A549 (cell line): ENCODE data around the gene ATG4D. TPM values are rescaled to one million over a fixed set of nuclear protein-coding genes. Genes with fewer than 3 reads are reported as not detected.

Experiments used
- ATAC-seq, 2 experiments: fragments of 200-7000 bp in 1 of 2; fragments of >200 bp in 1 of 2; cut with Nextera tagmentation in 1 of 2; cut with Tn5 transposase in 1 of 2; 3 replicates each; pipeline versions ENCODE4 v1.8.0 to v1.9.1; 2018 to 2020; ENCODE audit warnings: mild to moderate bottlenecking in 1 of 2, moderate library complexity in 1 of 2
- CTCF ChIA-PET: fragments of 300-600 bp; sonication (Branson Sonifier 250); formaldehyde crosslinking; extraction: SDS; loops from one replicate; lab custom pipeline; 2021; ENCODE audit warnings: antibody characterized with exemption, inconsistent platforms; lab: Yijun Ruan, JAX
- POLR2A ChIA-PET: fragments of 350-600 bp; formaldehyde crosslinking; extraction: SDS; loops from one replicate; lab custom pipeline; 2021; ENCODE audit warnings: antibody characterized with exemption, inconsistent platforms; lab: Yijun Ruan, JAX
- DNase-seq, 2 experiments: peaks; one replicate each; pipeline versions ENCODE4 v3.0.0 to v3.0.0-alpha.2; 2011 to 2016; ENCODE audit warnings: low read depth in 1 of 2, low spot score in 1 of 2
- FAIRE-seq: peaks from 2 replicates; lab custom pipeline; 2011; peaks lifted over from hg19 to GRCh38; lab: Jason Lieb, UNC
- H3K27ac ChIP-seq, 2 experiments: fragments of >200 bp; sonication (Bioruptor Twin); formaldehyde crosslinking; 3 replicates each; pipeline ENCODE4 v1.5.1; 2016 to 2017
- H3K4me1 ChIP-seq: fragments of >200 bp; sonication (Bioruptor Twin); formaldehyde crosslinking; 3 replicates; pipeline ENCODE4 v1.6.1; 2016
- H3K4me2 ChIP-seq: fragments of >200 bp; sonication (Bioruptor Twin); formaldehyde crosslinking; 3 replicates; pipeline ENCODE4 v1.6.1; 2016
- H3K4me3 ChIP-seq: fragments of >200 bp; sonication (Bioruptor Twin); formaldehyde crosslinking; 3 replicates; pipeline ENCODE4 v1.5.1; 2016
- H3K9me3 ChIP-seq: fragments of >200 bp; sonication (Bioruptor Twin); formaldehyde crosslinking; 3 replicates; pipeline ENCODE4 v1.6.1; 2016
- EHF ChIP-seq: fragments of 250-450 bp; sonication (Bioruptor Pico); IDR thresholded peaks from 2 replicates; pipeline ENCODE4 v1.5.0; 2020; ENCODE audit warnings: mild to moderate bottlenecking
- ESRRA ChIP-seq: fragments of 150-350 bp; IDR thresholded peaks from 2 replicates; pipeline ENCODE4 v1.6.1; 2014; ENCODE audit warnings: mild to moderate bottlenecking, low read length, borderline replicate concordance
- FOSB ChIP-seq: fragments of 250-450 bp; sonication (Bioruptor Pico); IDR thresholded peaks from 2 replicates; pipeline ENCODE4 v1.5.0; 2020; ENCODE audit warnings: mild to moderate bottlenecking, moderate library complexity
- HDAC2 ChIP-seq: fragments of 200-600 bp; sonication (generic); IDR thresholded peaks from 2 replicates; pipeline ENCODE4 v1.6.1; 2016
- HOXB13 ChIP-seq: fragments of 250-450 bp; sonication (Bioruptor Pico); IDR thresholded peaks from 2 replicates; pipeline ENCODE4 v1.5.0; 2020; ENCODE audit warnings: low read depth, mild to moderate bottlenecking, moderate library complexity
- KDM1A ChIP-seq: fragments of 200-600 bp; sonication (generic); IDR thresholded peaks from 2 replicates; pipeline ENCODE4 v1.6.1; 2016; ENCODE audit warnings: low read depth, mild to moderate bottlenecking
- MAFK ChIP-seq: fragments of 450-650 bp; IDR thresholded peaks from 2 replicates; pipeline ENCODE4 v1.6.1; 2014; ENCODE audit not compliant: partially characterized antibody
- PHF8 ChIP-seq: fragments of 200-600 bp; sonication (generic); IDR thresholded peaks from 2 replicates; pipeline ENCODE4 v1.6.1; 2016; ENCODE audit warnings: low read depth, mild to moderate bottlenecking, antibody characterized with exemption, moderate library complexity, borderline replicate concordance
- POLR2AphosphoS2 ChIP-seq: conservative IDR thresholded peaks from 2 replicates; pipeline ENCODE4 v1.6.1; 2012; ENCODE audit warnings: low read length, improper control_type of control experiment, inconsistent platforms
- RAD21 ChIP-seq, 2 experiments: fragments of >200 bp in 1 of 2; sonication (Bioruptor Twin) in 1 of 2; formaldehyde crosslinking in 1 of 2; IDR thresholded peaks in 1 of 2; conservative IDR thresholded peaks in 1 of 2; 2 replicates in 1 of 2; 3 replicates in 1 of 2; pipeline ENCODE4 v1.6.1; 2012 to 2018; ENCODE audit warnings: inconsistent platforms in 1 of 2
- RCOR1 ChIP-seq: fragments of 150-350 bp; IDR thresholded peaks from 2 replicates; pipeline ENCODE4 v1.6.1; 2014; ENCODE audit warnings: antibody characterized with exemption, low read length, low read depth
- RFX5 ChIP-seq: fragments of 450-650 bp; IDR thresholded peaks from 2 replicates; pipeline ENCODE4 v1.7.1; 2014; ENCODE audit warnings: antibody characterized with exemption, mild to moderate bottlenecking, moderate library complexity
- RNF2 ChIP-seq: fragments of 200-600 bp; sonication (generic); IDR thresholded peaks from 2 replicates; pipeline ENCODE4 v1.6.1; 2016; ENCODE audit warnings: low read depth, mild to moderate bottlenecking, antibody characterized with exemption, moderate library complexity, borderline replicate concordance
- SREBF2 ChIP-seq: fragments of 450-650 bp; IDR thresholded peaks from 2 replicates; pipeline ENCODE4 v1.6.1; 2014; ENCODE audit warnings: mild to moderate bottlenecking, moderate library complexity
- ZC3H11A ChIP-seq: fragments of 450-650 bp; IDR thresholded peaks from 2 replicates; pipeline ENCODE4 v1.6.1; 2014; ENCODE audit warnings: antibody characterized with exemption, mild to moderate bottlenecking
- ZSCAN20 ChIP-seq: fragments of 250-450 bp; sonication (Bioruptor Pico); IDR thresholded peaks from 2 replicates; pipeline ENCODE4 v1.8.0; 2022; ENCODE audit warnings: mild to moderate bottlenecking, moderate library complexity
- WGBS: methylation state at CpG from one replicate; pipeline ENCODE4 v1.1.6; 2017; ENCODE audit errors: missing lambda C conversion rate; 5-methylcytosine and 5-hydroxymethylcytosine counted together
- polyA plus RNA-seq, 4 experiments: library from polyadenylated mRNA; depleted of rRNA in 3 of 4; stranded (reverse); fragments of >200 nt; fragmentation: RNase III in 1 of 4; extraction: RNeasy Plus Mini Kit Qiagen cat#74134 plus additional on column Dnase treatment in 1 of 4; gene quantifications; 2 replicates in 3 of 4; 3 replicates in 1 of 4; pipeline ENCODE4 v1.2.3, GENCODE V29; 2011 to 2017
- TF ChIP-seq, protein P1 (sequence below): fragments of 450-650 bp; IDR thresholded peaks from 2 replicates; pipeline ENCODE4 v1.6.1; 2014; ENCODE audit warnings: antibody characterized with exemption
- TF ChIP-seq, protein P2 (sequence below): fragments of 250-450 bp; sonication (Bioruptor Pico); IDR thresholded peaks from 2 replicates; pipeline ENCODE4 v1.5.0; 2021; ENCODE audit warnings: mild to moderate bottlenecking, moderate library complexity, borderline replicate concordance
- TF ChIP-seq, protein P3 (sequence below): fragments of >200 bp; sonication (Bioruptor Twin); formaldehyde crosslinking; IDR thresholded peaks from 3 replicates; pipeline ENCODE4 v1.5.1; 2016

Gene ATG4D
- polyA plus RNA-seq, 2 of the 4 experiments (the other 2 are of a cell fraction) = 7.3 to 10.7 TPM

DNA sequence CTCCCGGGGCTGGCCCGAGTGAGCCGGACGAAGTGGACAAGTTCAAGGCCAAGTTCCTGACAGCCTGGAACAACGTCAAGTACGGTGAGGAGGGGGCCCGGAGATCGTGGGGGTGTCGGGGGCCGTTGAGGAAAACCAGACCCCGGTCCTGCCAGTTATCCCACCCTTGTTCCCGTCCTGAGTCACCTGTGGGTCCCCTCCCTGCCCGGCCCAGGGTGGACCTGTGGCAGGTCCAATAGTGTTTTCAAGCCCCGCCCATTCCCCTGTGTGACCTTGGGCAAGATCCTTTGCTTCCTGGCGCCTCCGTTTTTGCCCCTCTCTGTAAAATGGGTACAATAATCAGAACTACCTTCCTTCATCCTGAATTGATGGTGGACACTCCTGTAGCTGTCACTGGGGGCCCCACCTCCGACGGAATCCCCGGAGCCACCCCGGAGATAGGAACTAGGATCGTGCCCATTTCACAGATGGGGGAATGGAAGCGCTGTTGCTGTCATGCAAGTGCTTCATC is 593 bp downstream of the ATG4D start:
- H3K4me1 ChIP-seq = peaks cover 6% of the 10 kb centered on the region; the same call in 2 of the 3 replicates
- CTCF ChIA-PET = interaction anchor here (1.2 kb wide), 1 partner anchor 12 kb away, joined by 3 read pairs; no protein-coding TSS in a partner anchor
- peak; percentile 38 to 49; a peak in 4 of 6 replicates for ATAC-seq
- TF ChIP-seq RAD21 (conservative IDR thresholded peaks at IDR 0.05 in 1 of 2, IDR thresholded peaks at IDR 0.05 in 1 of 2) (no peak), PHF8 (no peak; the same call in 1 of the 2 replicates), HDAC2 (peak; percentile 78), SREBF2 (no peak), ZSCAN20 (CRISPR knock-in tag) (no peak), POLR2AphosphoS2 (no peak), RFX5 (no peak), HOXB13 (CRISPR knock-in tag) (no peak), FOSB (CRISPR knock-in tag) (no peak), EHF (no peak), RCOR1 (no peak), RNF2 (no peak), KDM1A (peak; percentile 79; the same call in 1 of the 2 replicates), ESRRA (peak; percentile 95; the same call in 1 of the 2 replicates)
- TF ChIP-seq, protein P1, sequence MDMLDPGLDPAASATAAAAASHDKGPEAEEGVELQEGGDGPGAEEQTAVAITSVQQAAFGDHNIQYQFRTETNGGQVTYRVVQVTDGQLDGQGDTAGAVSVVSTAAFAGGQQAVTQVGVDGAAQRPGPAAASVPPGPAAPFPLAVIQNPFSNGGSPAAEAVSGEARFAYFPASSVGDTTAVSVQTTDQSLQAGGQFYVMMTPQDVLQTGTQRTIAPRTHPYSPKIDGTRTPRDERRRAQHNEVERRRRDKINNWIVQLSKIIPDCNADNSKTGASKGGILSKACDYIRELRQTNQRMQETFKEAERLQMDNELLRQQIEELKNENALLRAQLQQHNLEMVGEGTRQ = no peak
- TF ChIP-seq, protein P2, sequence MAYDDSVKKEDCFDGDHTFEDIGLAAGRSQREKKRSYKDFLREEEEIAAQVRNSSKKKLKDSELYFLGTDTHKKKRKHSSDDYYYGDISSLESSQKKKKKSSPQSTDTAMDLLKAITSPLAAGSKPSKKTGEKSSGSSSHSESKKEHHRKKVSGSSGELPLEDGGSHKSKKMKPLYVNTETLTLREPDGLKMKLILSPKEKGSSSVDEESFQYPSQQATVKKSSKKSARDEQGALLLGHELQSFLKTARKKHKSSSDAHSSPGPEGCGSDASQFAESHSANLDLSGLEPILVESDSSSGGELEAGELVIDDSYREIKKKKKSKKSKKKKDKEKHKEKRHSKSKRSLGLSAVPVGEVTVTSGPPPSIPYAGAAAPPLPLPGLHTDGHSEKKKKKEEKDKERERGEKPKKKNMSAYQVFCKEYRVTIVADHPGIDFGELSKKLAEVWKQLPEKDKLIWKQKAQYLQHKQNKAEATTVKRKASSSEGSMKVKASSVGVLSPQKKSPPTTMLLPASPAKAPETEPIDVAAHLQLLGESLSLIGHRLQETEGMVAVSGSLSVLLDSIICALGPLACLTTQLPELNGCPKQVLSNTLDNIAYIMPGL (CRISPR knock-in tag) = no peak
- TF ChIP-seq, protein P3, sequence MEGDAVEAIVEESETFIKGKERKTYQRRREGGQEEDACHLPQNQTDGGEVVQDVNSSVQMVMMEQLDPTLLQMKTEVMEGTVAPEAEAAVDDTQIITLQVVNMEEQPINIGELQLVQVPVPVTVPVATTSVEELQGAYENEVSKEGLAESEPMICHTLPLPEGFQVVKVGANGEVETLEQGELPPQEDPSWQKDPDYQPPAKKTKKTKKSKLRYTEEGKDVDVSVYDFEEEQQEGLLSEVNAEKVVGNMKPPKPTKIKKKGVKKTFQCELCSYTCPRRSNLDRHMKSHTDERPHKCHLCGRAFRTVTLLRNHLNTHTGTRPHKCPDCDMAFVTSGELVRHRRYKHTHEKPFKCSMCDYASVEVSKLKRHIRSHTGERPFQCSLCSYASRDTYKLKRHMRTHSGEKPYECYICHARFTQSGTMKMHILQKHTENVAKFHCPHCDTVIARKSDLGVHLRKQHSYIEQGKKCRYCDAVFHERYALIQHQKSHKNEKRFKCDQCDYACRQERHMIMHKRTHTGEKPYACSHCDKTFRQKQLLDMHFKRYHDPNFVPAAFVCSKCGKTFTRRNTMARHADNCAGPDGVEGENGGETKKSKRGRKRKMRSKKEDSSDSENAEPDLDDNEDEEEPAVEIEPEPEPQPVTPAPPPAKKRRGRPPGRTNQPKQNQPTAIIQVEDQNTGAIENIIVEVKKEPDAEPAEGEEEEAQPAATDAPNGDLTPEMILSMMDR = no peak
- TF ChIP-seq, all 56 proteins: peak for 3
- POLR2A ChIA-PET = no interaction called here
- peak overlapping the region; percentile 91 to 99 for H3K27ac ChIP-seq
- H3K9me3 ChIP-seq = no peaks in the 10 kb centered on the region
- no peak for FAIRE-seq
- peak overlapping the region; percentile 94 for H3K4me3 ChIP-seq
- 32% methylated on average over 10 of the region's 22 CpGs for WGBS
- H3K4me2 ChIP-seq = peak overlapping the region; percentile 66
- no peak for DNase-seq

DNA sequence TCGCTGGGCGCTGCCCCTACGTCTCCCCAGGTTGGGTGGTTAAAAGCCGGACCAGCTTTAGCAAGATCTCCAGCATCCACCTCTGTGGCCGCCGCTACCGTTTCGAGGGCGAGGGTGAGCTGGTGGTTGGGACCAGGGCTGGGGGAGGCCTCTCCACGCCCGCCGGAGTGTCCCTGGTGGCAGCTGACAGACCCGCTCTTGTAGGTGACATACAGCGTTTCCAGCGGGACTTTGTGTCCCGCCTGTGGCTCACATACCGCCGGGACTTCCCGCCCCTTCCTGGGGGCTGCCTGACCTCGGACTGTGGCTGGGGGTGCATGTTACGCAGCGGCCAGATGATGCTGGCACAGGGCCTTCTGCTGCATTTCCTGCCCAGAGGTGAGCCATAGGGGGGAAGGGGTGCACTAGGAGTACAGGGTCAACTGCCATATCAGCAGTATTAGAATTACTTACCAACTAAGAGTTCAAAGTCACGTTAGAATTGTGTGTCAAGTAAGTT is 1.1 kb downstream of the ATG4D start:
- WGBS = 37% methylated on average over 2 of the region's 23 CpGs
- TF ChIP-seq ZC3H11A (no peak), MAFK (peak; percentile 38)
- TF ChIP-seq, all 56 proteins: peak for 1
- Histone ChIP-seq H3K27ac (peak overlapping the region in 1 of 2 experiments; percentile 99; a peak in 2 of 6 replicates), H3K4me3 (peak overlapping the region; percentile 94), H3K4me1 (peaks cover 6% of the 10 kb centered on the region; the same call in 2 of the 3 replicates), H3K4me2 (peak overlapping the region; percentile 66), H3K9me3 (no peaks in the 10 kb centered on the region)
- ATAC-seq (no peak), DNase-seq (no peak), FAIRE-seq (no peak)
- ChIA-PET CTCF (interaction anchor here (1.2 kb wide), 1 partner anchor 11 kb away, joined by 3 read pairs; no protein-coding TSS in a partner anchor), POLR2A (no interaction called here)
